Mesenteric fat pad (tissue), 1 donor: ENCODE measurements around the gene TCERG1L. TPM values are rescaled to one million over a fixed set of nuclear protein-coding genes. Genes with fewer than 3 reads are reported as not detected.
"Not testable (repeated sequence)": the region's sequence is repeated elsewhere in the genome, so short reads cannot be mapped to it uniquely, and the experiment has no call there.

Source experiments
- DNase-seq: peaks from one replicate; pipeline ENCODE4 v3.0.0-alpha.2; 2020; ENCODE audit warnings: low spot score
- total RNA-seq: library from RNA; stranded (reverse); fragmentation: NEBNext Ultra II Directional; extraction: Animal tissue kit (Norgen Biotek cat#: 25700); gene quantifications from one replicate; pipeline ENCODE4 v1.2.1, GENCODE V29; 2021
- donor health status: DM: yes; HTN: yes; CAD: no.

TCERG1L gene
- total RNA-seq, 1 donor from 2014 or later = not detected

GRCh38 chr10:131111471-131112080 lies 199.9 kb downstream of the TCERG1L start:
- DNase-seq = no peak

- no peak for DNase-seq
Observed at GRCh38 chr10:131111007-131111406, 200.5 kb downstream of the TCERG1L start.

- no peak for DNase-seq
Observed at GRCh38 chr10:131110241-131110783, 201.2 kb downstream of the TCERG1L start.

- no peak for DNase-seq
Observed at GRCh38 chr10:131109726-131110125, 201.8 kb downstream of the TCERG1L start.

GRCh38 chr10:131109291-131109690 lies 202.2 kb downstream of the TCERG1L start:
- DNase-seq = no peak

GRCh38 chr10:131107970-131108369 lies 203.6 kb downstream of the TCERG1L start:
- DNase-seq = no peak

- DNase-seq = no peak
Observed at GRCh38 chr10:131102676-131103075, 208.8 kb downstream of the TCERG1L start.

- no peak for DNase-seq
Observed at GRCh38 chr10:131102147-131102546, 209.4 kb downstream of the TCERG1L start.

- DNase-seq = not testable (repeated sequence)
Observed at GRCh38 chr10:131100418-131101410, 210.8 kb downstream of the TCERG1L start.

GRCh38 chr10:131099028-131099726 lies 212.3 kb downstream of the TCERG1L start:
- no peak for DNase-seq

- DNase-seq = no peak
Observed at GRCh38 chr10:131098416-131098952, 213.0 kb downstream of the TCERG1L start.

- DNase-seq = no peak
Observed at GRCh38 chr10:131096031-131096430, 215.5 kb downstream of the TCERG1L start.

GRCh38 chr10:131095313-131095580 lies 216.3 kb downstream of the TCERG1L start:
- DNase-seq = no peak

- DNase-seq = no peak
Observed at GRCh38 chr10:131094527-131095312, 216.8 kb downstream of the TCERG1L start.

GRCh38 chr10:131093795-131094366 lies 217.6 kb downstream of the TCERG1L start:
- no peak for DNase-seq

GRCh38 chr10:131093346-131093745 lies 218.2 kb downstream of the TCERG1L start:
- no peak for DNase-seq

GRCh38 chr10:131092876-131093275 lies 218.6 kb downstream of the TCERG1L start:
- DNase-seq = no peak

GRCh38 chr10:131092386-131092785 lies 219.1 kb downstream of the TCERG1L start:
- DNase-seq = no peak

GRCh38 chr10:131091682-131092081 lies 219.8 kb downstream of the TCERG1L start:
- no peak for DNase-seq
